Cortex of kidney (tissue), 1 donor: Measurements from ENCODE around the gene PDE4D.
"Not testable (repeated sequence)": the region's sequence is repeated elsewhere in the genome, so short reads cannot be mapped to it uniquely, and the experiment has no call there.

Experiments
- DNase-seq: peaks from one replicate; lab custom pipeline; 2025; lab: John Stamatoyannopoulos, UW

Gene PDE4D

GRCh38 chr5:59768152-59769040 lies 125.1 kb downstream of the PDE4D start:
- no peak for DNase-seq

GRCh38 chr5:59767681-59768151 lies 125.8 kb downstream of the PDE4D start:
- DNase-seq = no peak

DNA sequence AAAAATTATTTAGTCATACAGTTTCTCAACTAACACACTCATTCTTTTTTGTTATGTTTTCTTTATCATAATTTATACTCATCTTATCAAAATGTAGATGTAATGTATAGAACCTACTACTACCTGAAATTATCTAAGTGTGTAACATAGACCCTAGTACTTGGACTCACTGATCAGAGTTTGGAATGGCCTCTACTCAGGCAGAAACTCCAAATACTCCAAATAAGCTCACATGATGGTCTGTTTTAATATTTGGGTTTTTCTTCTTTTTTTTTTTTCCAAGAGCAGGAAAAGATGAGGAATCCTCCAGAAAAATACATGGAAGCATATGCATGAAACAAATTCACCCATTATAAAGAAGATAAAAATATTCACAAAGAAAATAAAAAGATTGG lies 126.3 kb downstream of the PDE4D start:
- DNase-seq = no peak

- no peak for DNase-seq
These were observed 126.9 kb downstream of the PDE4D start for GRCh38 chr5:59766427-59767210.

GRCh38 chr5:59765446-59765845 lies 128.1 kb downstream of the PDE4D start:
- DNase-seq = no peak

DNA sequence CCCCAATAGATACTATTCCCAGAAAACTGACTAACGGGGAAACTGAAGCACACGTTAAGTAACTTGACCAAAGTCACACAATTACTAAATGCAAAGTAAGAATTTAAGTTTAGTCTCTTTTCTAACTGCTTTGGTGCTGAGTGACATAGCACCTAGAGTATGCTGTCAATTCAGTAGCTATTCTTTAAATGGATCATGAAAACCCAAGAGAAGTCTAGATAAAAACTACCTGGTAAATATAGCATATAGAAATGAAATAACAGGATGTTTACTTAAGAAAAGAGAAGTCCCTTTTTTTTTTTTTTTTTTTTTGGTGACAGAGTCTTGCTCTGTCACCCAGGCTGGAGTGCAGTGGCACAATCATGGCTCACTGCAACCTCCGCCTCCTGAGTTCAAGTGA lies 129.2 kb downstream of the PDE4D start:
- no peak for DNase-seq

DNA sequence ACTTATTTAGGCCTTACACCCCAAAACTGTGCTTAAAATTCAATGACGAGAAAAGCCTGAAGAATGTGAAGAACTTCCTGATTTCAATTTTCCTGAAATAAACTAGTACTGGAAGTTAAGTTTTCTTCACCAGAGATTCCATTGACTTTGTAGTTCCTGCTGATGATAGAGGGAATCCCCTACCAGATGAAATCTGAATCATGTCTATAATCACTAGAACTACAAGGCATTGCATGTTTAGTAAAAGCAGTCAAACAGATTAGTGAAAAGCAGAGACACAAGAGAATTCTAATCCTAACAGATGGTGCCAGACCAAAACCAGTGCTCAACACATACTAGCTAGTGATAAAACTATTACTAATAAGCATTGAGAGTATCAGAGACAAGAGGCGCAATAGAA lies 130.0 kb downstream of the PDE4D start:
- DNase-seq = no peak

DNA sequence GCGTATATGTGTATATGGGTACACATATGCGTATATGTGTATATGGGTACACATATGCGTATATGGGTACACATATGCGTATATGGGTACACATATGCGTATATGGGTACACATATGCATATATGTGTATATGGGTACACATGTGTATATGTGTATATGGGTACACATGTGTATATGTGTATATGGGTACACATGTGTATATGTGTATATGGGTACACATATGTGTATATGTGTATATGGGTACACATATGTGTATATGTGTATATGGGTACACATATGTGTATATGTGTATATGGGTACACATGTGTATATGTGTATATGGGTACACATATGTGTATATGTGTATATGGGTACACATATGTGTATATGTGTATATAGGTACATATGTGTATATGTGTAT lies 131.3 kb downstream of the PDE4D start:
- DNase-seq = not testable (repeated sequence)

DNA sequence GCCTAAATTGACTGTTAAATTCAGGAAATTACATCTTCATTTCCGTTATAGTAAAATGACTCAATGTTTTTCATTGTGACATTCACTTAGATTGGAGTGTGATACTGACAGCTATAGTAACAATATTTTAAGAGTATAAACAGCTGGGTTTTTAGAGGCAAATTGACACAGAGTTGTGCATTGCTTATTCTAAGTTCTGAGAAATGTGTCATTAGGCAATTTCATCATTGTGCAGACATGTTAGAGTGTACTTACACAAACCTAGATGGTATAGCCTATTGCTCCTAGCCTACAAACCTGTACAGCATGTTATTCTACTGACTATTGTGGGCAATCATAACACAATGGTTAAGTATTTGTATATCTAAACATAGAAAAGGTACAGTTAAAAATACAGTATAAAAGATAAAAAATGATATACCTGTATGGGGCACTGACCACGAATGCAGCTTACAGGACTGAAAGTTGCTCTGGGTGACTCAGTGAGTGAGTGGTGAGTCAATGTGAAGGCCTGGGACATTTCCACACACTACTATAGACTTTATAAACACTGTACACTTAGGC lies 132.7 kb downstream of the PDE4D start:
- no peak for DNase-seq

GRCh38 chr5:59759600-59760351 lies 133.8 kb downstream of the PDE4D start:
- no peak for DNase-seq

GRCh38 chr5:59758566-59758965 lies 135.0 kb downstream of the PDE4D start:
- no peak for DNase-seq

DNA sequence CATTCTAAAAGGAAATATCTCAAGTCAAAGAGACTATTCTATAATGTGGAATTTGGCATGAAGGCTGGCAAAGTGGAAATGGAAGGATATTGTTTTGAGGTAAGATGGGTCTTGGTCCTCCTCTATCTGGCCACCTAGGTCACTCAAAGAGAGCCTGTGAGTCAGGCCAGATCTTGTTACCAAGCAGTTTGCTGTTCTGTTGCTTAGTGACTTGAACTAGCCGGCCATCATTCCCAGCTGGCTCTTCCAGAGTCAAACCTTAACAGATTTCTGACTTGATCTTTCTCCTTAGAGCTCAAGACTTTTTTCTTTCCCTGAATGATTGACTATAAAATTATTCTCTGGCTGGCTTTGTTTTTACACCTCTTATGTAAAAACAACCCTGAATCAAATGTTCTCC lies 136.1 kb downstream of the PDE4D start:
- no peak for DNase-seq

DNA sequence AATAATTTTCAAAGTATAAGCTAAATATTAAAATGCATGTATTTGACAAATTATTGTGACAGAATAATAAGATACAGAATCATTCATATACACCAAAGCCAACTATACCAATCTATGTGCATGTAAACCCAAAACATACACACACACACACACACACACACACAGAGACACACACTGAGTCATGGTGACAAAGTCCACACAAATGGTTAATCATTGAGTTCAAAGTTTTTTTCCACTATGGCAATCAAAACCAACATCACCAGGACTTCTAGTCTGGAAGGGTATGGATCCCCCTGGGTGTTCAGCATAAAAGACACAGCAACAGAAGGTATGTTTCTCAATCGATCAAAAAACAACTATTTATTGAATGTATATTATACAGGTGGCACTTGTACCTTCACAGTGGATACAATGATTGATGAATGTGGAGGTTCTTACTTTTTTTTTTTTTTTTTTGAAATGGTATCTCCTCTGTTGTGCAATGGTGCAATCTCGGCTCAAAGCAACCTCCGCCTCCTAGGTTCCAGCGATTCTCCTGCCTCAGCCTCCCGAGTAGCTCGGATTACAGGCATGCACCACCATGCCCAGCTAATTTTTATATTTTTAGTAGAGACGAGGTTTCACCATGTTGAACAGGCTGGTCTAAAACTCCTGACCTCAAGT lies 137.0 kb downstream of the PDE4D start:
- DNase-seq = no peak

- DNase-seq = no peak
These were observed 138.1 kb downstream of the PDE4D start for GRCh38 chr5:59755476-59755875.

GRCh38 chr5:59753599-59753998 lies 139.9 kb downstream of the PDE4D start:
- no peak for DNase-seq

- no peak for DNase-seq
These were observed 143.6 kb downstream of the PDE4D start for GRCh38 chr5:59749782-59750520.

- not testable (repeated sequence) for DNase-seq
These were observed 145.4 kb downstream of the PDE4D start for GRCh38 chr5:59748036-59748663.

- DNase-seq = no peak
These were observed 147.2 kb downstream of the PDE4D start for GRCh38 chr5:59746241-59746765.

DNA sequence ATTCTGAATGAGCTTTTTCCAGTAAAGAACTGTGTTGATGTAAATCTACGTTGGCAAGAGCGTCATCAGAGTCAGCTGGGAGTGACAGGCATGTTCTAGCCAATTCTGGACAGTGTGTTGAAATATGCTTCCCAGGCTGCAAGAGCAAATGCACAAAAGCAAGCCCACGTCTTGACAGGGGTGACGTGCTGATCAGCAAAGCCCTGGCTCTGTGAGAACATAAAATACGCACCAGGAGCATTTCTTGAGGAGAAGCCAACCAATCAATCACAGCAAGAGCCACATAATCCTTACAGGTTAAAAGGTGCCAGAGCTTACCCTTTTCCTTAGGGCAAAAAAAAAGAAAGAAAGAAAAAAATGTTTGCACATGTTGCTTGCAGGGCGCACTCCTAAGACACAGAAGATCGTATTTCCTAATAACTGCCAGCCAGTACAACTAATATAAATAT lies 148.1 kb downstream of the PDE4D start:
- DNase-seq = no peak

GRCh38 chr5:59744531-59744992 lies 149.0 kb downstream of the PDE4D start:
- no peak for DNase-seq
